GM19328 (cell line): ENCODE results near the gene MRNIP.
"Not testable (repeated sequence)": the region's sequence is repeated elsewhere in the genome, so short reads cannot be mapped to it uniquely, and the experiment has no call there.

Experiments used
- ATAC-seq: cut with Tn5 transposase; IDR thresholded peaks from one replicate; pipeline ENCODE4 v1.9.1; 2021; ENCODE audit warnings: mild to moderate bottlenecking, moderate library complexity; ENCODE audit not compliant: unreplicated experiment

Gene MRNIP

GRCh38 chr5:179840766-179841165 is 17.9 kb downstream of the MRNIP start:
- no peak for ATAC-seq

- ATAC-seq: no peak
These were observed 18.3 kb downstream of the MRNIP start for GRCh38 chr5:179840321-179840720.

GRCh38 chr5:179839328-179840256 is 19.0 kb downstream of the MRNIP start:
- ATAC-seq: no peak

- no peak for ATAC-seq
These were observed 21.3 kb downstream of the MRNIP start for GRCh38 chr5:179837076-179838011.

- ATAC-seq: no peak
These were observed 22.2 kb downstream of the MRNIP start for GRCh38 chr5:179836225-179837019.

- ATAC-seq: not testable (repeated sequence)
These were observed 23.7 kb downstream of the MRNIP start for GRCh38 chr5:179834871-179835270.

- no peak for ATAC-seq
These were observed 24.5 kb downstream of the MRNIP start for GRCh38 chr5:179834120-179834519.

- no peak for ATAC-seq
These were observed 24.9 kb downstream of the MRNIP start for GRCh38 chr5:179833709-179834070.

DNA sequence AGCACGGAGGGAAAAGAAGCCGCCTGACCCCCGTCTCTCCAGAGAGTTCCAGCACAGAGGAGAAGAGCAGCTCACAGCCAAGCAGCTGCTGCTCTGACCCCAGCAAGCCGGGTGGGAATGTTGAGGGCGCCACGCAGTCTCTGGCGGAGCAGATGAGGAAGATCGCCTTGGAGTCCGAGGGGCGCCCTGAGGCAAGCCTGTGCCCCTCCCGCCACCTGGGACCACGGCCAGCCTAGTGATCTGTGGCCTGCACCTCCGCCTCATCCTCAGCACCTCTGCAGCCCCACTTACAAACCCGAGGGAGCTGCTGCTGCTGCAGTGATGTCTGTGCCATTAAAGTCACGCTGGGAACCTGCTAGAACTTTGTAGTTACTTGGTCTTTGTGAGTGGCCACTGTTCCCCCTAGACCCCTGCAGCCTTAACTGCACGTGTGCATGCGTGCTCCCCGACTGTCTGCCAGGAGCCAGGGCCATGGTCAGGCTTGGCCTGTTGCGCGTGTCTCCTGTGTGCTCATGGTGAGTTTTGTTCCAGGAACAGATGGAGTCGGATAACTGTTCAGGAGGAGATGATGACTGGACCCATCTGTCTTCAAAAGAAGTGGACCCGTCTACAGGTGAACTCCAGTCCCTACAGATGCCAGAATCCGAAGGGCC is 25.4 kb downstream of the MRNIP start:
- ATAC-seq: no peak

GRCh38 chr5:179832039-179832745 is 26.4 kb downstream of the MRNIP start:
- ATAC-seq: no peak

DNA sequence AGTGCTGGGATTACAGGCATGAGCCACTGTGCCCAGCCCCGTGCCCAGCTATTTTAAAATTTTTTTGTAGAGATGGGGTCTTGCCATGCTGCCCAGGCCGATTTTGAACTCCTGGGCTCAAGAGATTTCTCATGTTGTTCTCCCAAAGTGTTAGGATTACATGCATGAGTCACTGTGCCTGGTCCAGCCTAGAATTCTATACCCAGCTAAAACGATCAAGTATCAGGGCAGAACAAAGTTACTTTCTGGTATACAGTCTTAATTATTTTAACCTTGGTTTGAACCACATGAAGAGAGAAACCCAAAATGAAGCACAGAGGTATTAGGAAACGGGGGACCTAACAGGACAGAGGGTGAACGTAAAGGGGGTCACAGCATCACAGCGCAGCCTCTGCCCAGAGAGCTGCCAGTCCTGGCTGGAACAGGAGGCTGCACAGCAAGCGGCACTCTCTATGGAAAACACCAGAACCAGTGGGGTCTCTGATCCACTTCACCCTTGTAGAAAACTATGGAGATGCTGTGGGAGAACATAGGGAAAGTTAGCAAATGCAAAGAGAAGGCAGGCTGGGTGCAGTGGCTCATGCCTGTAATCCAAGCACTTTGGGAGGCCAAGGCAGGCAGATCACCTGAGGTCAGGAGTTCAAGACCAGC is 27.7 kb downstream of the MRNIP start:
- ATAC-seq: no peak

- ATAC-seq: no peak
These were observed 28.7 kb downstream of the MRNIP start for GRCh38 chr5:179829732-179830435.

DNA sequence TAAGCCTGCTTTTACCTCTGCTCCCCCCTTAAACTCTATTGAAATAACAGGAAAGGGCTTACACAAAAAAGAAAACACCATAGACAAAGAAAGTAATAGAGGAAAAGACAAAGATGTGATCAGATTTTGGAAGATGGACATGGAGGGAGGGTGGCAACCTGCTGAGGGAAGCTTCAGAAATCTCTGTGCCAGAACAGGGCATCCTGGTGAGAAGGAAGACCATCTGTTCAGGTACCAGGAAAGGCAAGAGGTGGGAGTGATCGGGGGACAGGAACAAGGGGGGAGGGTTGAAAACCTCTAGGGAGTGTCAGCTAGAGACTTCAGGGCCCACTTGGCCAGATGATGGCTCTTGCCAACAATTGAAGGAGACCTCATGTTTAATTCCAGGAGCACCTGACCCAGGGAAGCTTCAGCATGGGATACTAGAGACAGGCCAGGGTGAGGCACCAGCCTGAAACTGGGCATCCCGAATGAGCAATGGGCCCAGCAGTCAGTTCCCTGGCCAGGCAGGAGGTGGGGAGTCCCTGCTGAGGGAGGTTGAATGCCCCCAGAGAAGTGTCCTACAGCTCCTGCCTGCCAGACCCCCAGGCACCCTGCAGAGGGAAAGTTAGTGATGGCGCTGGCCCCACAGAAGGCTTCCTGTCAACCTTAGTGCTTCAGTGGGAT is 29.7 kb downstream of the MRNIP start:
- no peak for ATAC-seq

GRCh38 chr5:179827680-179828079 is 30.9 kb downstream of the MRNIP start:
- ATAC-seq: no peak

DNA sequence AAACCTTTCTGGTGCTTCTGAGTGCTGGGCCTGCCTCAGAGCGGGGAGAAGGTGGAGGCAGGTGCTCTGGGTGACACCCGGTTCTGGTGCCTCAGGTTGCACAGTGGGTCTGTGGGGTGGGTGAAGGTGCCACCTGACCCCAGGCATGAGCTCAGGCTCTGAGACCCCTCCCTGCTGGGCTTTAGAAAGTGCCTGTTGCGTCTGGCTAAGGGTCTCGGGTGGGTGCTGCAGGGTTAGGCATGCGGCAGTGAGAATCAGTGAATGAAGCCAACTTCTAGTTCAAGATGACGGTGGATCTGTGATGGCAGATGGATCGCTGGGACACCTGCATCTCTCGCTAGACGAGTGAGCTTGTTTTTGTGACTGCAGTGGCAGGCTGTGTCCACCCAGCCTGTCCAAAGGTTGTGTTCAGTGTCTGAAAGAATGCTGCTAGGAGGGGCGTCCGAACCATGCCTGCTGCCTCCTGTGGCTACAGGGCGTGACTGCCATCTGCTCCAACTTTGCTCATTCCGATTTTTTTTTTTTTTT is 32.9 kb downstream of the MRNIP start:
- no peak for ATAC-seq

DNA sequence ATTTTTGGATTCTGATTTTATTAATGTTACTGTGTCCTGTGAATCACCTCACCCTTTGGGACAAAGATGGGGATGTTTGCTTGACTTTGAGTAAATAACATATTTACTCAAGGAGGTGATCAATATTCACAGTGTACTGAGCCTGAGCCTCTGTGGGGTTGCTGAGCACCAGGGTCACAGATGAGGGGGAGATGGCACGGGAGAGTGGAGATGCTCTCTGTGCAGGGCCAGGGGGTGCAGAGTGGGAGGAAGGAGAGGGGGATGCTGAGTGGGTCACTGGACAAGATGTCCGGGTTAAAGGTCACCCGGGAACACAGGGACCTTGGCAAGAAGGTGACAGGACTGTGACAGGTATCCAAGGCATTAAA is 33.9 kb downstream of the MRNIP start:
- ATAC-seq: no peak

DNA sequence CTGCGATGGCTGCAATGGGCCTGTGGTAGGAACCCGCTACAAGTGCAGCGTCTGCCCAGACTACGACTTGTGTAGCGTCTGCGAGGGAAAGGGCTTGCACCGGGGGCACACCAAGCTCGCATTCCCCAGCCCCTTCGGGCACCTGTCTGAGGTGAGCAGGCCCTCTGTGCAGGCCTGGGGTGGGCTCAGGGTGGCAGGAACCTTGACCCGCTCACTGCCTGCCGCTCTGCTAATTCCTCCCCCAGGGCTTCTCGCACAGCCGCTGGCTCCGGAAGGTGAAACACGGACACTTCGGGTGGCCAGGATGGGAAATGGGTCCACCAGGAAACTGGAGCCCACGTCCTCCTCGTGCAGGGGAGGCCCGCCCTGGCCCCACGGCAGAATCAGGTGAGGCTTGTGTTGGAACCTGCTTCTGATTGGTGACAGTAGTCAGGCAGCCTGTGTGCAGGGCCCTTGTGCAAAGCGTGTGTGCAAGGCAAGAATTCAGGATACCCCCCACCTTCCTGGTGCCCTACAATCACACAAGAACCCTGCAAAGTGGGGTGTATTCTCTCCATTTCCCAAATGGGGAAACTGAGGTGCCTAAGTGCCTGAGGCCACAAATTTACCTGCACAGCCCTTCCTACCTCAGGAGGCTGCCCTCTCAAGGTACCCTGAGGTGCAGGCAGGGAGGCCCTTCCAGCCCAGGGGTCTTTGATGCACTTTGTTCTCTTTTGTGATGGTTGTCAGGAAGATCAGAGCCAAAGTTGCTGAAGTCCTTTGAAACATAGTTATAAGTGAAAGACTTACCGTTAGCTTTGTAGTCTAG is 34.5 kb downstream of the MRNIP start:
- no peak for ATAC-seq
